ENCODE data around the gene GALNT1. TPM values are rescaled to one million over a fixed set of nuclear protein-coding genes. Genes with fewer than 3 reads are reported as not detected.
A peak's percentile ranks its signal among the peaks of the same experiment; 100 is the strongest.

The GALNT1 gene
- total and polyA plus RNA-seq, 3 experiments from 2014 or later, result 43.9 to 54.8 (median 46.1) TPM

DNA sequence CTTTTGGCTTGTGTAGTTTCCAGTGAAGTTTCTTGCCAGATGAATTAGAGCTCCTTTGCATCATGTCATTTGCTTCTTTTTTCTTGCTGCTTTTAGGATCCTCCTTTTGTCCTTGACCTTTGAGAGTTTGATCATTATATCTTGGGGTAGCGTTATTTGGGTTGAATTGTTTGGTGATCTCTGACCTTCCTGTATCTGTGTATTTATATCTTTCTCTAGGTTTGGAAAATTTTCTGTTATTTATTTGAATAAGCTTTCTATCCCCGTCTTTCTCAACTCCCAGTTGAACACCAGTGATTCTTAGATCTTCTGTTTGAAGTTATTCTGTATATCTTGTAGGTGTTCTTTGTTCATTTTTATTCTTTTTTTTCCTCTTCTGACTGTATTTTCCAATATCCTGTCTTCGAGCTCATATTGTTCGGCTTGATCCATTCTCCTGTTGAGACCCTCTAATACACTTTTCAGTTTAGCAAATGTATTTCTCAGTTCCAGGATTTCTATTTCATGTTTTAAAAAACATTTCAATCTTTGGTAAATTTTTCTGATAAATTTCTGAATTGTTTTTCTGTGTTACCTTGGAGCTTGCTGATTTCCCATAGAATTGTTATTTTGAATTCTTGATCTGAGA, 20.8 kb downstream of the GALNT1 start:
- no peaks in the 10 kb centered on the region for H3K36me3 ChIP-seq (ENCODE audit: insufficient read depth, low read length)
- no peaks in the 10 kb centered on the region for H3K27me3 ChIP-seq (ENCODE audit: insufficient read depth, low read length, poor library complexity, severe bottlenecking)
- Mint-ChIP-seq H3K9me3 (peaks cover 10 to 38% (median 31%) of the 10 kb centered on the region in 5 donors), H3K36me3 (peaks cover 11 to 61% (median 23%) of the 10 kb centered on the region in 3 donors), H3K27ac (no peak overlapping the region), H3K4me1 (peaks cover 45 to 53% (median 52%) of the 10 kb centered on the region in 3 donors), H3K27me3 (no peaks in the 10 kb centered on the region), H3K4me3 (no peak overlapping the region)
- H3K27ac ChIP-seq (ENCODE audit: low read depth, low read length), result no peak overlapping the region
- no peaks in the 10 kb centered on the region for H3K4me1 ChIP-seq (ENCODE audit: insufficient read depth, low read length)
- no peak overlapping the region for H3K4me3 ChIP-seq (ENCODE audit: low read length)
- CTCF ChIA-PET, result no interaction called here
- no peak for DNase-seq
- peaks cover 16% of the 10 kb centered on the region for H3K9me3 ChIP-seq (ENCODE audit: low read length)
- POLR2A ChIA-PET, result no interaction called here

DNA sequence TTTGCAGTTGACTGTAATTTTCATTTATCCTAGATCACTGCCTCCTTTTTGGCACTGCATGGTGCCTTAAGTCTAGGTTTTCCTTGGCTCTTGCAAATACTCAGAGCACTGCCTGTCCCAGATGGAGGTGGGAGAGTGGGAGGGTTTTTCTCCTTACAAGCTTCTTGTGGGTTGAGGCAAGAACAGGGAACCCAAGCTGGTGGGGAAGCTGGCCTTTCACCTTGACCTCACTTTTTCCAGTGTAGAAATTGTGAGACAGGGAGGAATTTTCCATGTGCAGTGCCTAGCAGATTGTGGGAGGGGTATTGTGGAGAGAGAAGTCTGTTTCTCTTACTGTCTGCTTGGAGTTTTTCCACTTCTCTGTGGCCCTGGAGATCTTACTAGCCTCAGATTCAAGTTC, 21.5 kb downstream of the GALNT1 start:
- peaks cover 11 to 61% (median 23%) of the 10 kb centered on the region in 3 donors for H3K36me3 Mint-ChIP-seq

DNA sequence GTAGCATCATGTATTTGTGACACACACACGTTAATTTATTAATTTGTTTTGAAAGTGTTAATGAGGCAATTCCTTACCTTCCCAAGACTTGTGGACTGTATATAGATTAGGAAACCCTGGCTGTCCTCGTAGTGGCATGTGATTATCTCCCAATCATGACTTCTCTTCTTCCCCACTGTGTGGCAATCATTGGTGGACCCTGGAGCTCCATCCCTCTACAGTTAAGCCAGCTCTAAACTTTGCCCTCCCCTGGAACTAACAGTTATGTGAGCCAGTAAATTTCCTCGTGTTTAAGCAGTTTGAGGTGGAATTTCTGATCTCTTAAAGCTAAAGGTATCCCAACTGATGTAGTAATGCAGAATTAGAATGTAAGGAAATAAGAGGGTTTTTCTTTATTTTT, 22.0 kb downstream of the GALNT1 start:
- CTCF ChIA-PET, result no interaction called here
- Mint-ChIP-seq H3K36me3 (peaks cover 9 to 59% (median 19%) of the 10 kb centered on the region in 3 donors), H3K27ac (no peak overlapping the region), H3K4me3 (no peak overlapping the region), H3K9me3 (peaks cover 10 to 38% (median 31%) of the 10 kb centered on the region in 5 donors), H3K27me3 (no peaks in the 10 kb centered on the region), H3K4me1 (peaks cover 46 to 61% (median 60%) of the 10 kb centered on the region in 3 donors)
- Histone ChIP-seq H3K27me3 (ENCODE audit: insufficient read depth, low read length, poor library complexity, severe bottlenecking) (no peaks in the 10 kb centered on the region), H3K4me3 (ENCODE audit: low read length) (no peak overlapping the region), H3K36me3 (ENCODE audit: insufficient read depth, low read length) (no peaks in the 10 kb centered on the region), H3K9me3 (ENCODE audit: low read length) (peaks cover 16% of the 10 kb centered on the region), H3K4me1 (ENCODE audit: insufficient read depth, low read length) (no peaks in the 10 kb centered on the region), H3K27ac (ENCODE audit: low read depth, low read length) (no peak overlapping the region)
- POLR2A ChIA-PET, result no interaction called here
- DNase-seq, result no peak

More for the DNA sequence above, 21.5 kb downstream of the GALNT1 start:
- no peak for DNase-seq
- H3K9me3 Mint-ChIP-seq, result peaks cover 10 to 38% (median 31%) of the 10 kb centered on the region in 5 donors
- Histone ChIP-seq H3K4me3 (ENCODE audit: low read length) (no peak overlapping the region), H3K4me1 (ENCODE audit: insufficient read depth, low read length) (no peaks in the 10 kb centered on the region), H3K9me3 (ENCODE audit: low read length) (peaks cover 16% of the 10 kb centered on the region), H3K27me3 (ENCODE audit: insufficient read depth, low read length, poor library complexity, severe bottlenecking) (no peaks in the 10 kb centered on the region), H3K36me3 (ENCODE audit: insufficient read depth, low read length) (no peaks in the 10 kb centered on the region), H3K27ac (ENCODE audit: low read depth, low read length) (no peak overlapping the region)
- CTCF ChIA-PET, result no interaction called here
- H3K4me3 Mint-ChIP-seq, result no peak overlapping the region
- POLR2A ChIA-PET, result no interaction called here
- H3K27me3 Mint-ChIP-seq, result no peaks in the 10 kb centered on the region
- H3K4me1 Mint-ChIP-seq, result peaks cover 49 to 57% (median 56%) of the 10 kb centered on the region in 3 donors
- H3K27ac Mint-ChIP-seq, result no peak overlapping the region

DNA sequence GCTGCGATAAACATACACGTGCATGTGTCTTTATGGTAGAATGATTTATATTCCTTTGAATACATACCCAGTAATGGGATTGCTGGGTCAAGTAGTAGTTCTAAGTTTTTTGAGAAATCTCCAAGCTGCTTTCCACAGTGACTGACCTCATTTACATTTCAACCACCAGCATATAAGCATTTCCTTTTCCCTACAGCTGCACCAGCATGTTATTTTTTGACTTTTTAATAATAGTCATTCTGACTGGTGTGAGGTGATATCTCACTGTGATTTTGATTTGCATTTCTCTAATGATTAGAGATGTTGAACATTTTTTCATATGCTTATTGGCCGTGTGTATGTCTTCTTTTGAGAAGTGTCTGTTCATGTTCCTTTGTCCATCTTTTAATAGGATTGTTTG, 22.8 kb downstream of the GALNT1 start:
- Histone ChIP-seq H3K4me1 (ENCODE audit: insufficient read depth, low read length) (no peaks in the 10 kb centered on the region), H3K9me3 (ENCODE audit: low read length) (peaks cover 16% of the 10 kb centered on the region), H3K36me3 (ENCODE audit: insufficient read depth, low read length) (no peaks in the 10 kb centered on the region), H3K27ac (ENCODE audit: low read depth, low read length) (no peak overlapping the region), H3K4me3 (ENCODE audit: low read length) (no peak overlapping the region), H3K27me3 (ENCODE audit: insufficient read depth, low read length, poor library complexity, severe bottlenecking) (no peaks in the 10 kb centered on the region)
- H3K4me1 Mint-ChIP-seq, result peaks cover 47 to 69% (median 66%) of the 10 kb centered on the region in 3 donors
- CTCF ChIA-PET, result no interaction called here
- no peak overlapping the region for H3K27ac Mint-ChIP-seq
- peaks cover 10 to 38% (median 31%) of the 10 kb centered on the region in 5 donors for H3K9me3 Mint-ChIP-seq
- peaks cover 9 to 53% (median 17%) of the 10 kb centered on the region in 3 donors for H3K36me3 Mint-ChIP-seq
- no peaks in the 10 kb centered on the region for H3K27me3 Mint-ChIP-seq
- DNase-seq, result no peak
- POLR2A ChIA-PET, result no interaction called here
- H3K4me3 Mint-ChIP-seq, result no peak overlapping the region

DNA sequence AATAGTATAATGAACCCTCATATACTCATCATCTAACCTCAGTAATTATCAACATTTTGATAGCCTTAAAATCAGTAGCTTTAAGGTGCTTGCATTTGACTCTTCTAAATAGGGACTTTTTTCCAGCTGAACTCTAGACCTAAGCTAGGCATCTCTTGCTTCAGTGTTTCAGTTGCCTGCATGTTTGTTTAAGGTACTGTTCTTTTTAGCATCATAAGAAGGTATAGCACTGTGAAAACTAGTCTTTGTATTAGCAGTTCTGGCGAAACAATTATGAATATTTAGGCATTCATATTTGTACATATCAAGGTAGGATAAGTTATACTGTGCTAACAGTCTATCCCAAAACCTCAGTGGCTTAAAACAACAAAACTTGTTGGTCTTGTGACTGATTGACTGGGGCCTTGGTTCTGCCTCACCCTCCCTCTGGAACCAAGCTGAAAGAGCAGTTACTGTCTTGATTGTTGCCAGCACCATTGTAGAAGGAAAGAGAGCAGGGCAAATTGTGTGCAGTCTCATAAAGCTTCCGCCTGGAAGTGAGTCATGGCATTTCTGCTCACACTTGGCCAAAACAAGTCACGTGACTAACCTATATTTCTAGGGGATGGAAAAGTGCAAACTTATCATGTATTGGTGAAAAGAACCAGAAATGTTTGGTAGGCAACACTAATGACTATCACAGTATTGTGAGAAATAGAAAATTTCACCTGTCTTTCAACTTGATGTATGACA, 24.3 kb downstream of the GALNT1 start:
- no peak for DNase-seq
- ChIA-PET CTCF (interaction anchor here (1.0 kb wide), 1 partner anchor 12 kb away, joined by 3 read pairs; no protein-coding TSS in a partner anchor), POLR2A (no interaction called here)
- Mint-ChIP-seq H3K4me1 (peaks cover 40 to 67% (median 58%) of the 10 kb centered on the region in 3 donors), H3K27ac (peak overlapping the region in 3 of 8 donors; percentile 8 to 80 (median 73)), H3K36me3 (peaks cover 6 to 39% (median 15%) of the 10 kb centered on the region in 3 donors), H3K27me3 (no peaks in the 10 kb centered on the region), H3K9me3 (peaks cover 10 to 33% (median 25%) of the 10 kb centered on the region in 5 donors), H3K4me3 (peak overlapping the region in 3 of 7 donors; percentile 1 to 59 (median 2))
- Histone ChIP-seq H3K9me3 (ENCODE audit: low read length) (peaks cover 16% of the 10 kb centered on the region), H3K27me3 (ENCODE audit: insufficient read depth, low read length, poor library complexity, severe bottlenecking) (no peaks in the 10 kb centered on the region), H3K36me3 (ENCODE audit: insufficient read depth, low read length) (no peaks in the 10 kb centered on the region), H3K4me1 (ENCODE audit: insufficient read depth, low read length) (no peaks in the 10 kb centered on the region), H3K27ac (ENCODE audit: low read depth, low read length) (no peak overlapping the region), H3K4me3 (ENCODE audit: low read length) (no peak overlapping the region)

DNA sequence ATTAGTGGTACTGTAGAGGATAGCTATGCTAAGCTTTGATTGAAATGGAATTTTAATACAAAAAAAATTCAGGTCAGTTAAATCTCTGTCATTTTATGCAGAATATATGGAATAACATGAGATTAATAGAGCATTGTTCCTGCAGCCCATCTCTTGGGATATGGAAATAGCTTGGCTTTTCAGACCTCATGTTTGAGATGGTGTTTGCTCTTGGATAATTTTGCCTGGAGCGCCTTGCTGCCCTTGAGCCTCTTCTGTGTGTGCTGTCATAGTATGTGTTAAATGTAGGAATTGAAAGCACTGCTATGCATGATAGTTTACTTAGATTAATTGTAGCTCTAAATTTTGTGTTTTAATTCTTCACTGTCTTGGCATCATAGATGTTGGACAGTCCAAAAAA, 27.7 kb downstream of the GALNT1 start:
- Mint-ChIP-seq H3K4me3 (no peak overlapping the region), H3K27me3 (no peaks in the 10 kb centered on the region), H3K4me1 (peaks cover 35 to 60% (median 51%) of the 10 kb centered on the region in 3 donors), H3K27ac (no peak overlapping the region), H3K9me3 (no peaks in the 10 kb centered on the region), H3K36me3 (peaks cover 0 to 5% (median 0%) of the 10 kb centered on the region in 3 donors)
- no peak for DNase-seq
- H3K9me3 ChIP-seq (ENCODE audit: low read length), result no peaks in the 10 kb centered on the region
- ChIA-PET POLR2A (no interaction called here), CTCF (no interaction called here)
- H3K27me3 ChIP-seq (ENCODE audit: insufficient read depth, low read length, poor library complexity, severe bottlenecking), result no peaks in the 10 kb centered on the region
- H3K27ac ChIP-seq (ENCODE audit: low read depth, low read length), result no peak overlapping the region
- H3K36me3 ChIP-seq (ENCODE audit: insufficient read depth, low read length), result no peaks in the 10 kb centered on the region
- H3K4me3 ChIP-seq (ENCODE audit: low read length), result no peak overlapping the region
- no peaks in the 10 kb centered on the region for H3K4me1 ChIP-seq (ENCODE audit: insufficient read depth, low read length)

DNA sequence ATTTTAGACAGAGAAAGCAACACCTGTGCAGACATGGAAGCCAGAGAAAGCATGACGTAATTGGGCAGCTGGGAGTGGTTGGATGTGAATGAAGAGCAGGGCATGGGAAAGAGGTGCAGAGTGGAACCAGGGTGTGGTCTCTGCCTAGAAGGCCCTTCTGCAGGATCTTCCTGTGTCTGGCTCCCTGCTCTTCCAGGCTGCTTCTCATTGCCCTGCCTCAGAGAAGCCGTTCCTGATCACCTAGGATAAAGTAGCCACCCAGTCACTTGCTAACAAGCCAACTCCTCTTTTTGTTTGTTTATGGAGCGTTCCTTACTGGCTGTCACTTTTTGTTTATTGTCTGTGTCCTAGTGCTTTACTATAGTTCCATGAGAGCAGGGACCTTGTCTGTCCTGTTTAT, 28.5 kb downstream of the GALNT1 start:
- H3K4me1 ChIP-seq (ENCODE audit: insufficient read depth, low read length), result no peaks in the 10 kb centered on the region
- no peaks in the 10 kb centered on the region for H3K9me3 ChIP-seq (ENCODE audit: low read length)
- Mint-ChIP-seq H3K36me3 (no peaks in the 10 kb centered on the region), H3K27me3 (no peaks in the 10 kb centered on the region), H3K4me1 (peaks cover 29 to 53% (median 43%) of the 10 kb centered on the region in 3 donors), H3K27ac (no peak overlapping the region), H3K9me3 (no peaks in the 10 kb centered on the region), H3K4me3 (no peak overlapping the region)
- ChIA-PET POLR2A (no interaction called here), CTCF (no interaction called here)
- no peak overlapping the region for H3K27ac ChIP-seq (ENCODE audit: low read depth, low read length)
- no peak overlapping the region for H3K4me3 ChIP-seq (ENCODE audit: low read length)
- no peak for DNase-seq
- H3K36me3 ChIP-seq (ENCODE audit: insufficient read depth, low read length), result no peaks in the 10 kb centered on the region
- H3K27me3 ChIP-seq (ENCODE audit: insufficient read depth, low read length, poor library complexity, severe bottlenecking), result no peaks in the 10 kb centered on the region

DNA sequence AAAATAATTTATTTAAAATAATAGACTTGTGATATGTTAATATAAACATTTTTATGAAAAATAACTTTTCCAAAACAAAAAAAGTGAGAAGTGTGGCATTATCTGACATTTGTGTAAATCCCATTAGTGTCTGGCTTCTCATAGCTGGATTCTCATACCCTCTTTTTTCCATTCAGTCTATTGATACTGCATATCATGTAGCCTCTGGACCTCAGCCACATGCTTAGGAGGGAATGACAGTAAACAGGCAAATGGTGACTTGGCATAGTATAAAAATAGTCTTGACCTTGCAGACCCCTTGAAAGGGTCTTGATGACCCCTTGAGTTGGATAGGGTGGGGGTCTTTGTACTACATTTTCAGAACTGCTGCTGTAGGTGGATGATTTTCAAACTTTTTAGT, 29.2 kb downstream of the GALNT1 start:
- no peaks in the 10 kb centered on the region for H3K9me3 Mint-ChIP-seq
- Histone ChIP-seq H3K4me3 (ENCODE audit: low read length) (no peak overlapping the region), H3K9me3 (ENCODE audit: low read length) (no peaks in the 10 kb centered on the region), H3K27ac (ENCODE audit: low read depth, low read length) (no peak overlapping the region), H3K4me1 (ENCODE audit: insufficient read depth, low read length) (peaks cover 2% of the 10 kb centered on the region), H3K27me3 (ENCODE audit: insufficient read depth, low read length, poor library complexity, severe bottlenecking) (no peaks in the 10 kb centered on the region), H3K36me3 (ENCODE audit: insufficient read depth, low read length) (no peaks in the 10 kb centered on the region)
- no peaks in the 10 kb centered on the region for H3K36me3 Mint-ChIP-seq
- no peaks in the 10 kb centered on the region for H3K27me3 Mint-ChIP-seq
- peaks cover 25 to 48% (median 39%) of the 10 kb centered on the region in 3 donors for H3K4me1 Mint-ChIP-seq
- H3K27ac Mint-ChIP-seq, result peak overlapping the region in 2 of 8 donors; percentile 1 to 24
- DNase-seq, result no peak
- ChIA-PET POLR2A (no interaction called here), CTCF (no interaction called here)
- no peak overlapping the region for H3K4me3 Mint-ChIP-seq
